Urinary bladder (tissue), 4 donors: ENCODE results near the gene MAP1LC3A. TPM values are rescaled to one million over a fixed set of nuclear protein-coding genes. Genes with fewer than 3 reads are reported as not detected.

Experiments
- DNase-seq: peaks from one replicate; pipeline ENCODE4 v3.0.0-alpha.2; 2015; ENCODE audit errors: extremely low spot score
- H3K27ac ChIP-seq: one replicate; pipeline ENCODE4 v1.5.1; 2013; ENCODE audit warnings: low read depth, mild to moderate bottlenecking, moderate library complexity
- H3K36me3 ChIP-seq: one replicate; pipeline ENCODE4 v1.6.1; 2013; ENCODE audit warnings: mild to moderate bottlenecking, moderate library complexity; ENCODE audit not compliant: insufficient read depth
- H3K4me1 ChIP-seq: one replicate; pipeline ENCODE4 v1.6.1; 2013; ENCODE audit warnings: mild to moderate bottlenecking, moderate library complexity; ENCODE audit not compliant: insufficient read depth
- H3K4me3 ChIP-seq: one replicate; pipeline ENCODE4 v1.5.1; 2013; ENCODE audit warnings: low read depth, low read length
- WGBS: extraction: QIAGEN DNeasy Blood & Tissue Kit; methylation state at CpG from one replicate; pipeline ENCODE4 v1.1.7; 2013; 5-methylcytosine and 5-hydroxymethylcytosine counted together
- polyA plus RNA-seq: library from polyadenylated mRNA; stranded (reverse); fragments of 200-250 nt; gene quantifications from one replicate; pipeline ENCODE4 v1.2.3, GENCODE V29; 2013
- total RNA-seq: library from RNA; depleted of rRNA; stranded (reverse); fragments of >200 nt; gene quantifications from one replicate; pipeline ENCODE4 v1.2.3, GENCODE V29; 2014
- donor health status: healthy with polysubstance abuse.
- donor health status: healthy.

MAP1LC3A gene
- total and polyA plus RNA-seq, 2 donors: 11.4 to 88.4 TPM

DNA sequence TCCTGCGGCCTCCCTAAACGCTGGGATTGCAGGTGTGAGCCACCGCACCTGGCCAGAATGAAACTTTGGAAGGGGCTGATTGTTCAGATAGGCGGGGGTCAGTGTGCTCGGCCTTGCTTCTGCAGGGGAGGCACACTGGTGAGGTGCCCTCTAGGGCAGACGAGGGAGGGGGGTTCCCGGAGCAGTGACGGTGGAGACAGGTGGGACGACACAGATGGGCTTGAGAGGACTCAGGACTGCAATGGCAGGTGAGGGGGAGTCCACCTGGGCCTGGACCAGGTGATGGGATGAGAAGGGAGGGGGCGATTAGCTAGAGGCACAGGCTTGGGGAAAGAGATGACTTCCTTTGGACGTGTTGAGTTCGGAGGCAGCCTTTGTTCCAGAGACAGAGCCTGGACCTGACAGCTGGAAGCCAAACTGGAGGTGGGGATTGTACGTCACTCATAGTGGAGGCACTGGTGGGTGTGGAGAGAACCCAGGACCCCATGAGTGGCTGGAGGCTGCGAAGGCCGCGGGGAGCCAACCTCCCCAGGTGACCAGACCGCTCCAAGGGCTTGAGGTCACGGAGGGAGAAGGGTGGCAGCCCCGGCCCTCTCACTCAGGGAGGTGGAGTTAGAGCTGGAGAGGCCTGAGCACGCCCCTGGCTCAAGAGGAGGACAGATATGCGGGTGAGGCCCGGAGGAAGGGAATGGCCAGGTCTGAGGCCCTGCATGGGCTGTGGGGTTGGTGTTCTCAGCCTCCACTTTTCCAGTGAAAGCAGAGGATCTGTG is 10.5 kb upstream of the MAP1LC3A start:
- Histone ChIP-seq H3K4me3 (no peak overlapping the region), H3K4me1 (no peaks in the 10 kb centered on the region), H3K27ac (no peak overlapping the region), H3K36me3 (no peaks in the 10 kb centered on the region)
- no peak for DNase-seq
- 92% methylated on average over 22 of the region's 22 CpGs for WGBS

- Histone ChIP-seq H3K4me1 (no peaks in the 10 kb centered on the region), H3K27ac (no peak overlapping the region), H3K4me3 (no peak overlapping the region), H3K36me3 (no peaks in the 10 kb centered on the region)
- DNase-seq: peak; percentile 51
- WGBS: 55% methylated on average over 20 of the region's 20 CpGs
Observed at GRCh38 chr20:34549291-34549928, 9.1 kb upstream of the MAP1LC3A start.

- DNase-seq: no peak
- Histone ChIP-seq H3K4me3 (no peak overlapping the region), H3K4me1 (no peaks in the 10 kb centered on the region), H3K36me3 (no peaks in the 10 kb centered on the region), H3K27ac (no peak overlapping the region)
- WGBS: 90% methylated on average over 13 of the region's 13 CpGs
Observed at GRCh38 chr20:34549929-34550305, 8.6 kb upstream of the MAP1LC3A start.

GRCh38 chr20:34552569-34552968 is 5.9 kb upstream of the MAP1LC3A start:
- Histone ChIP-seq H3K4me3 (no peak overlapping the region), H3K27ac (no peak overlapping the region), H3K4me1 (no peaks in the 10 kb centered on the region), H3K36me3 (no peaks in the 10 kb centered on the region)
- no peak for DNase-seq
- WGBS: 97% methylated on average over 6 of the region's 6 CpGs

- 28% methylated on average over 4 of the region's 4 CpGs for WGBS
- Histone ChIP-seq H3K4me3 (no peak overlapping the region), H3K27ac (no peak overlapping the region), H3K36me3 (no peaks in the 10 kb centered on the region), H3K4me1 (no peaks in the 10 kb centered on the region)
- DNase-seq: no peak
Observed at GRCh38 chr20:34553366-34553867, 5.1 kb upstream of the MAP1LC3A start.

DNA sequence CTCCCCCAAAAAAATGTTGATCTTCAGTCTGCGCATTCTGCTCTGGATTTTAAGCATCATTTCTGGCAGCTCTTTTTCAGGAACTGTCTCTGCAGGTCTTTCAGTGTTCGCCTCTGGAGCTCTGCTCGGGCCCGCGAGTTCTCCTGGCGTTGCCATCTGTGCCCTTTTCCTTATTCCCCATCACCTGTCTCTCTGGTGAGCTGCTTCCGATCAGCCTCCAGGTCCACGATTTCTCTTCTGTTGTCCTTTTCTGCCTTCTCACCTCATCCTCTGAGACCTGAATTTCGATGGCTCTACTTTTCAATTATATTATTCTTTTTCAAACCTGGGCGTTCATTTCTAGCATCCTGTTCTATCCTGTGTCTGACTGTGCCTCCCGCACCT is 590 bp upstream of the MAP1LC3A start:
- Histone ChIP-seq H3K27ac (peak overlapping the region; percentile 73), H3K36me3 (no peaks in the 10 kb centered on the region), H3K4me3 (peak overlapping the region; percentile 68), H3K4me1 (no peaks in the 10 kb centered on the region)
- DNase-seq: no peak
- WGBS: 20% methylated on average over 11 of the region's 11 CpGs

DNA sequence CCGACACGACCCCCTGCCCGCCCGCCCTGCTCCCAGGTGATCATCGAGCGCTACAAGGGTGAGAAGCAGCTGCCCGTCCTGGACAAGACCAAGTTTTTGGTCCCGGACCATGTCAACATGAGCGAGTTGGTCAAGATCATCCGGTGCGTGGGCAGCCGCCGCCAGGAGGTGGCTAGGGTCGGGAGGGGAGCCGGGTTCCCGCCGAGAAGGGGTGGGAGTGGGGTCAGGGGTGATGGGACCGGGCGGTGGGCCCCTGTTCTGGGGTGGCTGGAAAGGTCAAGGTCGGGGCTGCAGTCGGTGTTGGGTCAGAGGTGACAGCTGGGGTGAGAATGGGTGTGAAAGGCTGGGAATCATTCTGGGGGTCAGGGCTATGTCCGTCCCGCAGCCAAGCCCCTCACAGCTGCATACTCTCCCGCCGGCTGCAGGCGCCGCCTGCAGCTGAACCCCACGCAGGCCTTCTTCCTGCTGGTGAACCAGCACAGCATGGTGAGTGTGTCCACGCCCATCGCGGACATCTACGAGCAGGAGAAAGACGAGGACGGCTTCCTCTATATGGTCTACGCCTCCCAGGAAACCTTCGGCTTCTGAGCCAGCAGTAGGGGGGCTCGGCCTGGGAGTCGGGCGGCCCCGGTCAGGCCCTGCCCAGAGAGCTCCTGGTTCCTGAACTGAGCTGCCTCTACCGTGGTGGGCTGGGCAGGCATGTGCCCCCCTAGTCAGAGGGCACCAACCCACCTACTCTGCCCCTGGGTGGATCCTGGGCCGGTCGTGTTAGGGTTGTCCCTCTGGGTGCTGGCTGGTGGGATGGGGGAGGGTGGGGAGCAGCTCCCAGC is 1.0 kb downstream of the MAP1LC3A start:
- no peaks in the 10 kb centered on the region for H3K36me3 ChIP-seq

GRCh38 chr20:34560141-34560523 is 1.6 kb downstream of the MAP1LC3A start:
- DNase-seq: no peak
- no peaks in the 10 kb centered on the region for H3K4me1 ChIP-seq
- H3K27ac ChIP-seq: no peak overlapping the region
- WGBS: 88% methylated on average over 12 of the region's 12 CpGs
- no peaks in the 10 kb centered on the region for H3K36me3 ChIP-seq
- H3K4me3 ChIP-seq: no peak overlapping the region

More for the DNA sequence above, 1.0 kb downstream of the MAP1LC3A start:
- WGBS: 29% methylated on average over 43 of the region's 43 CpGs
- H3K4me1 ChIP-seq: no peaks in the 10 kb centered on the region
- no peak for DNase-seq
- H3K27ac ChIP-seq: peak overlapping the region; percentile 88
- peak overlapping the region; percentile 68 for H3K4me3 ChIP-seq

DNA sequence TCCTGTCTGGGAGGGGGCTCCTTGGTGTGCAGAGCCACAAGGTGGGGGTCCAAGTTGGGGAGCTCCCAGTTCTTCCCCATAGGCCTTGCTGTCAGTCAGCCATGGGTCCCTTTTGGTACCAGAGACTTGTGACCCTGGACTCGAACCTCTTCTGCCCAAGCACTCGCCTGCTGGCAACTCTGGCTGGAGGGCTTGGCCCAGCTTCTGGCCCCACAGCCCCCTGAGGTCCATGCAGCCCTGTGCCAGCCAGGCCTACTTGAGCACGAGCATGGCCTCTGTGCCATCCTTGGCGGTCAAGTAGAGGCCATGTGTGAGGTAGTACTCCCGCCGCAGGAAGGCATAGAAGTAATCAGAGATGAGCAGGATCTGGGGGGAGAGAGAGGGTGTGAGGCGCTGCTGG is 2.1 kb downstream of the MAP1LC3A start:
- DNase-seq: no peak
- 94% methylated on average over 7 of the region's 7 CpGs for WGBS
- no peak overlapping the region for H3K4me3 ChIP-seq
- H3K27ac ChIP-seq: no peak overlapping the region
- no peaks in the 10 kb centered on the region for H3K4me1 ChIP-seq
- H3K36me3 ChIP-seq: no peaks in the 10 kb centered on the region

DNA sequence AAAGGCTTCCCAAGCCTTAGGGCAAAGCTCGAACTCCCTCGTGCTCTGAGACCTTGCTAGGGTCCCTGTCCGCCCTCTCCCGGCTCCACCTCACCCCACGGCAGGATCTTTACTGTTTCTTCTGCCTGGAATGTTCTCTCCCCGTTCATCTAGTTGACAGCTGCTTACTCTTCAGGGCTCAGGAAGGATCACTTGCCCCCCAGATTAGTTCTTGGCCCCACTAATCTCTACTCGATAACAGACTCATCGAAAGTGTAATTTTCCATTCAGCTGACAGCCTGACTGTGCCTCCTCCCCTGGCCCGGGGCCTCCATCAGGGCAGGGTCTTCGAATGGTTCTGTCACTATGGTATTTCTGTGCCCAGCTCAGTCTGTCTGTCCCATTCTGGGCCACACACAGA is 3.1 kb downstream of the MAP1LC3A start:
- 57% methylated on average over 10 of the region's 10 CpGs for WGBS
- H3K36me3 ChIP-seq: no peaks in the 10 kb centered on the region
- no peak overlapping the region for H3K27ac ChIP-seq
- no peak for DNase-seq
- H3K4me3 ChIP-seq: no peak overlapping the region
- no peaks in the 10 kb centered on the region for H3K4me1 ChIP-seq

GRCh38 chr20:34562641-34563040 is 4.1 kb downstream of the MAP1LC3A start:
- Histone ChIP-seq H3K36me3 (no peaks in the 10 kb centered on the region), H3K4me3 (no peak overlapping the region), H3K4me1 (no peaks in the 10 kb centered on the region), H3K27ac (no peak overlapping the region)
- no peak for DNase-seq
- WGBS: 53% methylated on average over 5 of the region's 5 CpGs

GRCh38 chr20:34564833-34565232 is 6.3 kb downstream of the MAP1LC3A start:
- Histone ChIP-seq H3K36me3 (no peaks in the 10 kb centered on the region), H3K27ac (no peak overlapping the region), H3K4me3 (no peak overlapping the region), H3K4me1 (no peaks in the 10 kb centered on the region)
- DNase-seq: no peak
- WGBS: 82% methylated on average over 7 of the region's 7 CpGs

DNA sequence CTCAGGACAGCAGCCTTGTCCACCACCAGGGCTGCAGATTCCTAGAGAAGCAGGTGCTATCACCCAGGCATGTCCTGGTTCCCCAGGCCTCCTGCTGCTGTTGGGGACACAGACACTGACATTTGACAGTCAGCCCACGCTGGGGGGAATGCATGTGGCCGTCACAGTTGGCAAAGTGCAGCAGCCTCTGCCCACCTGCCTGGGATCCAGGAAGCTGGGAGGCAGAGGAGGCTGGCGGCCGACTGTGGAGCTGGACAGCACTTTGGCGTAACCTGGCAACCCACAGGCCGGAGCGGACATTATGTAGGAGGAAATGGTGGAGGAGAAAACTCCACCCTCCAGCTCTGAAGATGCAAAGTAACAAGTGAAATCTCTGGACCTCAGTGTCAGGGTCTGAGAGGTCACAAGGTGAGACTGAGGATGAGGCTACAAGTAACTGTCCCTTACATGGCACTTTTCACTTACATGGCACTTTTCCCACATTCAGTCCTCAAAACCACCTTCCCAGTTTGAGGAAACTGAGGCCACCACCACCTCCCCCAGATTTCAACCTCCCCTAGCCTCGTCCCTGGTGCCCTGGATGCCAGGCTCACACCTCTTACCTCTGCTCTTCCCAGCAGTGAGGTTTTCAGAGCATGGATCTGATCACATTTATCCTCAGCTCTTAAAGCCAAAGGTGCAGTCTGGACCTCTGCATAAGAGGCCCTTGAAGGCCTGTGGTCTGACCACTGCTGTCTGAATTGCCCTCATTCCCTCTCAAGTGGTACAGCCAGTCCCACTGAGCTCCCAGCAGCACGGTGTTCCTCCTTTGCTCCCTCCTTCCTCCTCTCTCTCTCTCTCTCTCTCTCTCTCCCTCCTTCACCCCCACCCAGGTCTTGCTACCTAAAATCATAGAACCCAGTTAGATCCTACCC is 8.7 kb downstream of the MAP1LC3A start:
- Histone ChIP-seq H3K36me3 (no peaks in the 10 kb centered on the region), H3K4me1 (no peaks in the 10 kb centered on the region), H3K4me3 (no peak overlapping the region), H3K27ac (no peak overlapping the region)
- no peak for DNase-seq
- WGBS: 88% methylated on average over 9 of the region's 9 CpGs
